Stimulated activated CD8-positive, alpha-beta memory T cell treated with anti-CD3 and anti-CD28 coated beads, Interleukin-4, amount 100 ng/mL, for 24 hours (primary cell): ENCODE data around the gene SLC25A53.
"Not testable (repeated sequence)": the region's sequence is repeated elsewhere in the genome, so short reads cannot be mapped to it uniquely, and the experiment has no call there.

Experiments used
- DNase-seq: peaks from one replicate; pipeline ENCODE4 v3.0.0-alpha.2; 2020; ENCODE audit warnings: low read depth

Gene SLC25A53

DNA sequence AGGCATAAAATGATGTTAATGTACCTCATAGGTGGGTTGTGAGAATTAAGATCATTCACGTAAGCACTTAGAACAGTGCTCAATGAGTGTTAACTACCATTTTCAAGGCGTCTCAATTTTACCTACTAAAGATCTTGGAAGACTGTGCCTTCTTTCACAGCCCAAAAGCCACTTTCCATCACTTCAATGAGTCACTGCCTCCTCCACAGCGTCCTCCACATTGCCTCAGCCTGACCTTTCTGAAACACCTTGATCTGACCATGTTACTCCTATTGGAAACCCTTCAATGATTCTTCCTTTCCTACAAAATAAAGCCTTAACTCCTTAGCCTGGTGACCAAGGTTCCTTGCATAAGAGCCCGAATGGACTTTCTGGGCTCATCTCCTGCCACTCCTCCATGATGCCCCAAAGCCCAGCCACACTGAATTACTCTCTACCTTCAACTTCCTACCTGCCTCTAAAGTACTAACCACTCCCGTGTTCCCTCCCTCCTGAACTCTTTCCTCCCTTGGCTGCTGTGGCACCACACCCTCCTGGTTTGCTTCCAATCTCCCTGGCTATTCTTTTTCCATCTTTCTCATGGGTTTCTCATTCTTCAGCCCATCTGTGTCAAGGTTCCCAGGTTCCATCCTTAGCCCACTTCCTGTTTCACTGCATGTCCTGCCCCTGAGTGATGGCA, 22.1 kb downstream of the SLC25A53 start:
- DNase-seq: no peak

DNA sequence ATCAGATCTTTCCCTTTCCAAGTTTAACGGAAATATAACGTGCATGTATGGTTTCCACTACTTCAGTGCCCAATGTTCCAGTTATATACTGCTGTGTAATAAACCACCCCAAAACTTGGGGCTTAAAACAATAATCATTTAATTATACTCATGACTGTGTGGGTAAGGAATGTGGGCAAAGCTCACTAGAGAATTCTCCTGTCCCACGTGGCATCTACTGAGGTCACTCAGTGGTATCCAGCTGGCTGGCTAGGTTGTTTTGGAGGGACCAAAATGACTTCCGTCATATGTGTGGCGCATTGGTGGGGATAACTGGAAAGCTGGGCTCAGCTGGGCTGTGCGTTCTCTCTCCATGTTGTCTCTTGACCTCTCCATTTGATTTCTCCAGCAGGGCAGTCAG, 26.0 kb downstream of the SLC25A53 start:
- no peak for DNase-seq

DNA sequence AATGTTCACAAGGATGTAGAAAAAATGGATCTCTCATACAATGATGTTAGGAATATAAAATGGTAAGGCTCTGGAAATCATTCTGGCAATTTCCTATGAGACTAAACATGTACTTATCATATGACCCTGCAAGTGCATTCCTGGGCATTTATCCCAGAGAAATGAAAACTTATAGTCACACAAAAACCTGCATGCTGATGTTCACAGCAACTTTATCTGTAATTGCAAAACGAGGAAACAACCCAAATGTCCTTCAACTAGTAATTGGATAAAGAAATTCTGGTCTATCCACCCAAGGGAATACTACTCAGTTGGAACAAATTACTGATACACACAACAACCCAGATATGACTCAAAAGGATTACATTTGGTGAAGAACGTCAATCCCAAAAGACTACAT, 30.0 kb downstream of the SLC25A53 start:
- no peak for DNase-seq

DNA sequence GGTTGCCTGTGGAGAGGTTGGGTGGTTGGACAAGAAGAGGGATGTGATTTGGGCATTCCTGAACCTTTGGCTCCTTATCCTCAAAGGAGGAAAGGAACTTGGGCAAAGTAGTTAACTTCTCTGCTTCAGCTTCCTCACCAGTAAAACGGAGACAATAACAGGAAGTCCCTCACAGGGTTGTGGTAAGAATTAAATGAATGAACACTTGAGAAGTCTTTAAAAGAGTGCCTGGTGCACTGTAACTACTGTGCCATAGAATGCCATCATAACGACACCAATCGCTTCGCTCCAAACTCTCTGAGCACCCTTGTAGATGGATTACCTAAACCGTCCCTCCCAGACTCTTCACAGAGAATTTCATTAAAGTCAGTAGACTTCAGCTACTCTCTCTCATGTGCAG, 34.0 kb downstream of the SLC25A53 start:
- DNase-seq: no peak

DNA sequence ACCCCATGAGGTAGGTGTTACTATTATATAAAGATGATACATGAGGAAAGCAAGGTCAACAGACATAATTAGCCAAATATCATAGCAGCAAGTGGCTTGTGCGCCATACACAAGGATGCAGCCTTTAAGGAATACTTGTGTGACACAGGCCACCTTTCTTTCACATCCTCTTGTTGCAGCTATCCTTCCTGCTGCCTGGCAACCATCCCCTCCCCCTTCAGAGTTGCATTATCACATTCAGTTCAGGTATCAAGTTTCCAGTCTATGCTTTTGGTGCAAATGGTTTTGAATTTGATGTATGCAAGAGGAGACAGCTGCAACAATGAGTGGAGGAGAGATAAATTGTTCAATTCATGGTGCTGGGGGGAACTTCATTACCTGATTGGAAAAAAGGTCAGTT, 38.0 kb downstream of the SLC25A53 start:
- no peak for DNase-seq

DNA sequence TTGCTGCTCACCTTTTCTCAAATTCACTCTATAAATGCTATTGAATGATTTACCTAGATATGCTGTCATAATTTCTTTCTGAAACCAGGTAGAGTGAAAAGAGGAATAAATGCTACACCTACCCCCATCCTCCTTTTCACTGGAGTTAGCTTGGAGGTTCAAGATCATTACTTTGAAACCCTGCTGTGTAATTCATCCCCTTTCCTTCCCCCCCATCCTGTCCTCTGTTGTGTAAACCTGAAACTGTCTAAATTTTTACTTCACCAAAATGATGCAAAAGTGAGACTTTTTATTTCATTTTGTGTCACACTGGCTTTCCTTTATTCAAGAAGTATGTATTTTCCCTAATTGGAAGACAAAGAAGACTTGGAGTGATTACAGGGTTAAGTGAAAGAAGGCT, 39.0 kb downstream of the SLC25A53 start:
- DNase-seq: no peak

DNA sequence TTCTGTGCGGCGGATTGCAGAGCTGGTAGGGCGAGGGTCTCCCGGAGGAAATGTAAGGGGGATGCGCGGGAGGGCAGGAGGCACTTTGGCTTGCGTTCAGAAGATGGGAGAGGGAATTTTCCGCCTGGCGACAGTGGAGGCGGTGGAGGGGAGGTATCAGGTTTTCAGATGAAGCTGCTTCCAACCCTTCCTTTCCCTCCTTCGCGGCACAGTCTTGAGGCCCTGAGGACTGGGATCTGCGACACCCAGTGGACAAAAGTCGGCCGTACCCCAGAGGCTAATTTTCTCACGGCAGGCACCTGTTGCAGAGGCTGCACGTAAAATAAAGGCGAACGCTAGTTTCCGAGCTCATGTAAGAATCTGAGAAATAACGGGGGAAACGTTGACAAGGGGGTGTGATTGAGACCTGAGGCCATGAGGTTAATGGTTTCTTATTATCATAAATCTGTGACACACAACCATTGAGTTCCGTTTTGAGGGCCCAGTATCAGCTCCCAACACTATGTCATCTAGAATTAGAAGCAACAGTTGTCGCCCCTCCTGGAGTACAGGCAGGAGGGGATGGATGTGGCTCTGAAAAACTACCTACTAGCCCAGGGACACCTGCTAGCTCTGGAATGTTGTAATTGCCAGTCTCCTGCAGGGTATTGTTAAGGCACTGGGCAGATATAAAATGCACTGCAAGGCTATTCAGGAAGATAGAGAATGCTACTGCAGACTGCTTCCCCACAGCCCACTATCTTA, 43.4 kb downstream of the SLC25A53 start:
- peak; percentile 21 for DNase-seq

DNA sequence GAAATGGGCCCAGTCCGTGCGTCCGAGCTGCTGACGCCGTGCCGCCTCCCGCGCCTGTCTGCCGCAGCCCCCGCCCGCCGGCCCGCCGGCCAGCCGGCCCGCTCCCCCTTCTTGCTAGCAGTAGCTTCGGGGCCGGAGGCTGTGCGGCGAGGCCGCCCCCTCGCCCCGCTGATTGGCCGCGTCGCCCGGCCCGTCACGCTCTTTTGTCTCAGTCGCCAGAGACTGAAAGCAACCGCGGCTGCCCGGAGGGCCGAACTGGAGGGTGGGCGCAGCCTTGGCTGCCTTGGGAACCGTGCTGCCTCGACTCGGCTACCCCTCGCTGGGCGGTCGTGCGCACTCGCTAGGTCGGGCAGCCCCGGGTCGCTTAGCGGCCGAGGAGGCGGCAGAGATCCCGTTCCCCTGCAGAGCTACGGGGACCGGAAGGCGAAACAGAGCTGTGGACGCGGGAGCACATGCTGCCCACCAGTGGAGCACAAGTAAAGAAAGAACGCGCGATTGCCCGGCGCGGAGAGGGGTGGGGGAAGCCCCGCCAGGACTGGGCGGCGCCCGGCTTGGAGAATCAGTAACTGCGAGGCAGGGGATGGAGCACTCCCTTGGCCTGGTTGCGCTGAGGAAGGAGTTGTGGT, 44.4 kb downstream of the SLC25A53 start, which contains the start of gene ZCCHC18:
Gene ZCCHC18 (plus strand): TSS at position 198 of the 626 bp plus-strand sequence. CDS start 1,589 bp downstream, outside the sequence.
- DNase-seq: peak; percentile 19

DNA sequence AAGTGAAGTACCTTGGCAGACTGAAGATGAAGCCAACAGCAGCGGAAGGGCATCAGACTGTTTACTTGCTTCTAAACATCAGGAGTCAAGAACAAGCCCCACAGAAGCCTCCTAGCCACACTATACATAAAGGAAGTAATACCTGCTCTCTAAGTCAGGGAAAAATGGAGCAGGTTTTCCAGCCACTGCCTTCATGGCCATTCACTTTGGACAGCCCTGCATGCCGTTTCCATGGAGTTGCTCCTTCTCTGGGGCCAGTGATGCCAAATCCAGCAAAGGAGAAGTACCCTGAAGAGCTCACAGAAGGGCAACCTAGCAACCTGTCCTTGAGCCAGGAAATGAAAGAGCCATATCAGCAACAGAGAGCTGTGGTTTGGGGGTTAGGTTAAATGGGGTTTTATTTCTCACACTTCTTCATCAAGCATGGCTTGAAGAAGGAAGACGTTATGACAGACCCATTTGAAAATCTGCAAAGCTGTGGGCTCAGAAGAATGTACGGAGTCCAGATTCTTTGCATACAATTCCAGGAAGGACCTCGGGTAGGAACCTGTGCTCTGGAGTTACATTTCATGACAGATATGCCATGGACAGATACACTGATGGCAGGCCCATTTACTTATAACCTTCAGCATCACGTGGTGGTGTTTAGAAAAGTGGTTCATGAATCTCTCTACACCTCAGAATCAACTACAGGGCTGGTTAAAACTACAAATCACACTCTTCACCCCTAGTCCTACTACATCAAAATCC, 46.1 kb downstream of the SLC25A53 start:
- DNase-seq: not testable (repeated sequence)

DNA sequence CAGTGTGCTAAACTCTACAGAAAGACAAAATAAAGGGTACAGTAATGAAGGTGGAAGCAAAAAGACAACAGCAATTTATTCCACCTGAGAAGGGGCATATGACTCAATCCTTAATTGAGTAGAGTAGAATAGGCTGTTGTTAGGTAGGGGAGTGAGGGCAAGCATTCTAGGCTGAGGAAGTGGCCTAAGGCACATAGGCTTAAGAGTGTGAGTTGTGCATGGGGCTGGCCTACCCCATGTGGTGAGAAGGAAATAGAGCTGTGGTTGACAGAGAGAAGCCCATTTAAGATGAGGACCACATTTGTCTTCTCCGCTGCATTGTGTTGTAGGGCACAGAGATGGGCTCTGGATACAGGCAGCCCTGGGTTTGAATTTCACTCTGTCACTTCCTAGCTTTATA, 47.9 kb downstream of the SLC25A53 start:
- no peak for DNase-seq

DNA sequence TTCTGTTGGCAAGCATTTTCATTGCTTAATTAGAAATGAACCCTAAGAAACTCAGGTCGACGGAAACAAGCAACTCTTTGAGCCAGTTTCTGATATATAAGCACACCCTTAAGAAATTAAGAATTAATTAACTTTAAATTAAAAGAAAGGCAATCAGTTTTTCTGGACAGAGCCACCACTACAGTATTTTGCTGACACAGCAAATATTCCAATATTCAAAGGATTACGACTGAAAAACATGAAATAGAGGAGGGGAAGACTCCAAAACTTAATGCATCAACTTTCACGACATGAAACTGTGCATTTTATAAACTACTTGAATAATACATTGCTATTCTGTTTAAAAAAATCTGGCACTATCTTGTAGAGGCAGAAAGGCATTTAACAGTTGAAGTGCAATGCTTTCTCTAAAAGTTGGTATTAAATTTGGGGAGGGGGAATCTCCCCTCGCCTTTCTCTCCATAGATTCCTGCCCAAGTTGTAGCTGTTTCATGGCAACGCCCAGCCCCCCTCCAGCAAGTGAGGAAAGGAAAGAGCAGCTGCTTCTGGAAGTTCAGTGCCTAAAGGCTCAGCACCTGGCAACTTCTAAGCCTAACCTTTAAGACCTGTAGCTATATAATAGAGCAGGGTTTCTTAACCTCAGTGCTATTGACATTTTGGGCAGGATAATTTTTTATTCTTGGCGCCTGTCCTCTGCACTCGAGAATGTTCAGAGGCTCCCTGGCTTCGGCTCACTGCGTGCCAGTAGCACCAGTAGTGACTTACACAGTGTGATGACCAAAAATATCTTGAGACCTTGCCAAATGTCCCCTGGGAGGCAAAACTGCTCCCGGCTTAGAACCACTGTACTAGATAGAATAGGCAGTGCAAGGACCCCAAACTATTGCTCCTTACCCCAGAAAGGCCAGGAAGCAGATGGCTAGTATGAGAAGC, 51.2 kb downstream of the SLC25A53 start:
- DNase-seq: no peak

DNA sequence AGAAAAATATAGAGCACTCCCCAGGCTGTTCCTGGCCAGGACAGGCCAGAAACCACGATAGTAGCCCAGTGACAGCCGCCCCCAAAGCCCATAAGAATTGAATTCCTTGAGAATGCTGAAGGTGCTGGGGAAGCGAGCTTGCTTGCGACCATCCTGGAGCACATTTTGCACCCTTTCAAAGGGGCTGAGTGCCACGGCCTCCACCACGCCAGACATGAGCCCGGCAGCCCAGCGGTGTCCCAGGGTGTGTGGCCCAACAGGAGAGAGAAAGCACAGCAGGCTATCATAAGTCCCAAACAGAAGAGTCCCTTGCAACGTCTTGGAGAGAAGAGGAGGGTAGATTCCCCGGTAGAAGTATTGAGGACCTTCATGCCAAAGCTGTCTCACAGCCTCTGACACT, 52.1 kb downstream of the SLC25A53 start:
- no peak for DNase-seq

DNA sequence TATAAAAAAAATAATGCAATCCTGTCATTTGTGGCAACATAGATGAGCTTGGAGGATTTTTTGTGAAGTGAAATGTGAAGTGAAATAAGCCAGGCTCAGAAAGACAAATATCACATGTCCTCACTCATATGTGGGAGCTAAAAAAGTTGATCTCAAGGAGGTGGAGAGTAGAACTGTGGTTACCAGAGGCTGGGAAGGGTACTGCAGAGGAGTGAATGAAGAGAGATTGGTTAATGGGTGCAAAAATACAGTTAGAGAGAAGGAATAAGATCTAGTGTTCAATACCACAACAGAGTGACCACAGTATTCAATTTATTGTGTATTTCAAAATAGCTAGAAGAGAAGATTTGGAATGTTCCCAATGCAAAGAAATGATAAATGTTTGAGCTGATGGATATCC, 57.9 kb downstream of the SLC25A53 start:
- DNase-seq: no peak

DNA sequence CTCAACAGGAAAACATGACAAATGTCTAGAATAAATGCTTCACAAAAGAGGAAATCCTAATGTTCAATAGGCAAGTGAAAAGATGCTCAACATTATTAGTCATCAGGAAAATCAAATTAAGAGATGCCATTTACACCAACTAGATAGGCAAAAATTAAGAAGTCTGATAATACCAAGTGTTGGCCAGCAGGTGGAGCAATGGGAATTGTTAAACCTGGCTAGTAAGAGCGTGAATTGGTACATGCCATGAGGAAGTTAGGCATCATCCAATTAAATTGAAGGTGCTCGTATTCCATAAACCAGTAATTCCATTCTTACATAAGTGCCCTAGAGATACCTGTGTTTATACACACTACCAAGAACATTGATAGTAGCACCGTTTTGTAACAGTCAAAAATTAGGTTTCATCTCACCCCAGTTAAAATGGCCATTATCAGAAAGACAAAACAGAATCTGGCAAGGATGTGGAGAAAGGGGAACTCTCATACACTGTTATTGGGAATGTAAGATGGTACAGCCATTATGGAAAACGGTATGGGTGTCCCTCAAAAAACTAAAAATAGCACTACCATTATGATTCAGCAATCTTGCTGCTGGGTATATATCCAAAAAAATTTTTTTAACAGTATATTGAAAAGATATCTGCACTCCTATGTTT, 58.5 kb downstream of the SLC25A53 start:
- DNase-seq: peak; percentile 15

DNA sequence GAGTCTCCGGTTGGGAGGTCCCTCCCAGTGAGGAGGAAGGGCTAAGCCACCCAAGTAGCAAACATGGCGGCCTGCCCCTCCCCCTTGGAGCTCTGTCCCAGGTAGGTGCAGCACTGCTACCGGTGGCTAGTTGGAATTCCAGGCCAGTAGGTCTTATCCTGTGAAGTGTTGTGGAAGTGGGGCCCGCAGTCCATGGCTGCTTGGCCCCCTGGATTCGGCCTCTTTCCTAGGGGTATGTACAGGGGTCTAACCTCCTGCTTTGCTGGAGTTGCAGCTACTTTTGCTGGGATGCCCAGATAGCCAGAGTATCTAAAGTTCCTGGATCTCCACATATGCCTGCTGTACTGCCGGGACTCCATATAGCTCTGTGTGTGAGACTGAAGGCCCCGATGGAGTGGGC, 70.9 kb downstream of the SLC25A53 start:
- no peak for DNase-seq

DNA sequence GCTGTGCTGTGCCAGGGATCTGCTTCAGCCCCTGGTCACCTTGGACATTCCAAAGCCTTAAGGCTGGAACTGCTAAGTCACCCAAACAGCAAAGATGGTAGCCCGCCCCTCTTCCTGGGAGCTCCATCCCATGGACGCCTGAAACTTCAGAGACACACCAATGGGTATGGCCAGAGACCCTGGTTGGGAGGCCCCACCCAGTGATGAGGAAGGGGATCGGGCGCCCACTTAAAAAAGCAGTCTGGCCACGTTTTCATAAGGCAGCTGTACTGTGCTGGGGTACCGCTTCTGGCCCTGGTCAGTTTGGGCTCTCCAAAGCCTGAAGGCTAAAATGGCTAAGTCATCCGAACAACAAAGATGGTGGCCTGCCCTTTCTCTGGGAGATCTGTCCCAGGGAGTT, 71.3 kb downstream of the SLC25A53 start:
- no peak for DNase-seq

DNA sequence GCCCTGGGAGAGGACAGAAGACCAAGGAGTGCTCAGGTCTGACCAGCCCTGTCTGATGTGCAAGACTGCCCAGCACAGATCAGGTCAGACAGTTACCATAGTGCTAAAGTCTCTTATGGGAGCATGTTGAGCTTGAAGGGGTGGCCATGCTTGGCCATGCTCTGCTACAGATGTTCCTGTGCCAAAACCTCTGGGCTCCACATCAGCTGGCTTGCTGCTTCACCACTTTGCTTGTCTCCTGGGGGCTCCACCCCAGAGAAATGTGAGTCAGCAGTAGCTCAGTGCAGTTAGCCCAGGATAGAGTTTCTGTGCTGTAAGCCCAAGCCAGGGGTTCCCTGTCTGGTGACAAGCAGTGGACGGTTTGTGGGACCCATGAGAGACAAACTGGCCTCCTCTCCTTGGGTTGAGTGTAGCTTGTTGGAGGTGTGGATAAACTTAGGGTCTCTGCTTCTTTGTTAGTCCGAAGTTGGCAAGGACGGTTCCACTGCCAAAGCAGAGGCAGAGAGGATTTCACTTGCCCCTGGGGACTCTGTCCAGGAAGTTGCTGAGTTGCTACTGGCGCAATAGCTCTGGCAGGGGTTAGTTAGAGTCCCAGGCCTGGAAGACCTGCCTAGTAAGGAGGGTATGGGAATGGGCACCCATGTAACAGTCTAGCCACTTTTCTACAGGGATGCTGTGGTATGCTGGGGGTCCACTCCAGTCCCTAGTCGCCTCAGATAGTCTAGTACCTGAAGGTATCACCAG, 72.1 kb downstream of the SLC25A53 start:
- no peak for DNase-seq

DNA sequence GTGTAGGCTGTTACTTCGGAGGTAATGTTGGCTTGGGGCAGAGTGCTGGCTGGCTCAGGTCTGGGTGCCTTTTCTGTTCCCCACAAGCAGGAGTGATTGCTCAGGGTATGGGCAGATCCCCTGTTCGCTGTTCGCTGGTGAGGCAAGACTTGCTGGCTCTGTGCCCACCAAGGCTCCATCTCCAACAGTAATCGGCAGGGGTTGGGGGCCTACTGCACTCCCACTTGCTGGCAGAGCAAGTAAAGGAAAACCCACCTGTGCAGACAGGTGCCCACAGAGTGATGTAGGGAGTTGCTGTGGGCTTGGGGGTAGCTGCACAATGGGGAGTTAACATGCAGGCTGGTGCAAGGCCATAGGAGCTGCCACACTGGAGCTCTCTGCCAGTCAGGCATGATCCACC, 72.7 kb downstream of the SLC25A53 start:
- no peak for DNase-seq

DNA sequence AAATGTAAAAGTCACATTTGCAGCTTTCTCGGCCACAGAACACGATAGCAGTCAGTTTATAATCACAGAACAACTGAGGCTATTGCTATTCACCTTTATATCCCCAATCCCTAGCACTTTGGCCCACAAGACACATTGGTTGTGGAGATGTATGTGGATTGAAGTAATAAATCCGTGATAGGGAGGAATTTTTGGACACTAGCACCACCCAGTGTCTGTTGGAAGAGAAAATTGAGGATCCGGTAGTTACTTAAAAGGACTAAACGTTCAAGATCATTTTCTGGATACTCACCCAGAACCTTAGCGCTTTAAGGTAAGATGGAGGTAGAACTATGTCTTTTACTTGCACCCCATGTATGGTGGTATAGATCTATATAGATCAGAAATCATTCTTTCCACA, 79.0 kb downstream of the SLC25A53 start:
- not testable (repeated sequence) for DNase-seq
